Liver (tissue), 3 donors: Measurements from ENCODE around the gene NET1.

Experiments used
- EGR1 ChIP-seq, 2 donors: IDR thresholded peaks; 2 replicates each; pipeline ENCODE4 v1.6.1; 2016 to 2018; ENCODE audit warnings: antibody characterized with exemption in 2 of 2, low read depth in 2 of 2
- GABPA ChIP-seq, 2 donors: IDR thresholded peaks in 1 of 2; conservative IDR thresholded peaks in 1 of 2; 2 replicates each; pipeline ENCODE4 v1.6.1; 2016; ENCODE audit warnings: antibody characterized with exemption in 2 of 2, mild to moderate bottlenecking in 1 of 2, moderate library complexity in 1 of 2
- JUND ChIP-seq, 2 donors: IDR thresholded peaks; 2 replicates each; pipeline ENCODE4 v1.6.1; 2016; ENCODE audit warnings: antibody characterized with exemption in 2 of 2
- NR2F2 ChIP-seq: IDR thresholded peaks from 2 replicates; pipeline ENCODE4 v1.6.1; 2016; ENCODE audit warnings: antibody characterized with exemption
- RAD21 ChIP-seq, 2 donors: IDR thresholded peaks; 2 replicates each; pipeline ENCODE4 v1.6.1; 2016; ENCODE audit warnings: antibody characterized with exemption in 2 of 2, mild to moderate bottlenecking in 2 of 2
- YY1 ChIP-seq: IDR thresholded peaks from 2 replicates; pipeline ENCODE4 v1.6.1; 2016; ENCODE audit warnings: antibody characterized with exemption, mild to moderate bottlenecking
- TF ChIP-seq, protein P1 (sequence below): fragments of 150-350 bp; IDR thresholded peaks from 2 replicates; pipeline ENCODE4 v1.5.1; 2017; ENCODE audit warnings: improper control_type of control experiment, low read depth, low read length; ENCODE audit not compliant: missing input control
- TF ChIP-seq, protein P2 (sequence below): IDR thresholded peaks from 2 replicates; pipeline ENCODE4 v1.6.1; 2016; ENCODE audit warnings: antibody characterized with exemption
- TF ChIP-seq, protein P3 (sequence below): IDR thresholded peaks from 2 replicates; pipeline ENCODE4 v1.6.1; 2016; ENCODE audit warnings: antibody characterized with exemption
- donor health status: healthy.
- donor health status: healthy.

DNA sequence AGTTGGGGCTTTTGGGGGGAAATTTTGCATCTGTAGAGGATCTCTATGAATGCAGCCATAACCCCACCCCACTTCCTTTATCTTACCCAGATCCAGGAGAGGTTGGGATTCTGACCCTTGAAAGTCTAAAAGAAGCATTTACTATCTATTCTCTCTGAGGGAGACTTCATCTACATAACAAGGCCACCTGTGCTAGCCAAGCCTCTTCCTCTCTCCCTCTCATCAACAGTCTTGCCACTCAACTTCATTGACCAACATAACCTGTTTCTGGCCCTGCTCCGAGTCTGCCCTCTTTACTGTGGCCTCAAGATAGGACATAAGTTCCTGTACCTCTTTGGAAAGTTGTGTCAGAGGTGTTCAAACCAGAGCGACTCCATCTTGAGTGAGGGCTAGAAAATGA is 27.1 kb upstream of the NET1 start:
- TF ChIP-seq RAD21 (IDR thresholded peaks at IDR 0.05) (no peak), JUND (IDR thresholded peaks at IDR 0.05) (no peak), GABPA (IDR thresholded peaks at IDR 0.05 in 1 of 2, conservative IDR thresholded peaks at IDR 0.05 in 1 of 2) (no peak), NR2F2 (no peak), EGR1 (IDR thresholded peaks at IDR 0.05; ENCODE audit: low read depth in 2 of 2) (no peak), YY1 (no peak)
- TF ChIP-seq, protein P1, sequence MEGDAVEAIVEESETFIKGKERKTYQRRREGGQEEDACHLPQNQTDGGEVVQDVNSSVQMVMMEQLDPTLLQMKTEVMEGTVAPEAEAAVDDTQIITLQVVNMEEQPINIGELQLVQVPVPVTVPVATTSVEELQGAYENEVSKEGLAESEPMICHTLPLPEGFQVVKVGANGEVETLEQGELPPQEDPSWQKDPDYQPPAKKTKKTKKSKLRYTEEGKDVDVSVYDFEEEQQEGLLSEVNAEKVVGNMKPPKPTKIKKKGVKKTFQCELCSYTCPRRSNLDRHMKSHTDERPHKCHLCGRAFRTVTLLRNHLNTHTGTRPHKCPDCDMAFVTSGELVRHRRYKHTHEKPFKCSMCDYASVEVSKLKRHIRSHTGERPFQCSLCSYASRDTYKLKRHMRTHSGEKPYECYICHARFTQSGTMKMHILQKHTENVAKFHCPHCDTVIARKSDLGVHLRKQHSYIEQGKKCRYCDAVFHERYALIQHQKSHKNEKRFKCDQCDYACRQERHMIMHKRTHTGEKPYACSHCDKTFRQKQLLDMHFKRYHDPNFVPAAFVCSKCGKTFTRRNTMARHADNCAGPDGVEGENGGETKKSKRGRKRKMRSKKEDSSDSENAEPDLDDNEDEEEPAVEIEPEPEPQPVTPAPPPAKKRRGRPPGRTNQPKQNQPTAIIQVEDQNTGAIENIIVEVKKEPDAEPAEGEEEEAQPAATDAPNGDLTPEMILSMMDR, result no peak
- TF ChIP-seq, protein P2, sequence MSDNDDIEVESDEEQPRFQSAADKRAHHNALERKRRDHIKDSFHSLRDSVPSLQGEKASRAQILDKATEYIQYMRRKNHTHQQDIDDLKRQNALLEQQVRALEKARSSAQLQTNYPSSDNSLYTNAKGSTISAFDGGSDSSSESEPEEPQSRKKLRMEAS, result no peak
- TF ChIP-seq, protein P3, sequence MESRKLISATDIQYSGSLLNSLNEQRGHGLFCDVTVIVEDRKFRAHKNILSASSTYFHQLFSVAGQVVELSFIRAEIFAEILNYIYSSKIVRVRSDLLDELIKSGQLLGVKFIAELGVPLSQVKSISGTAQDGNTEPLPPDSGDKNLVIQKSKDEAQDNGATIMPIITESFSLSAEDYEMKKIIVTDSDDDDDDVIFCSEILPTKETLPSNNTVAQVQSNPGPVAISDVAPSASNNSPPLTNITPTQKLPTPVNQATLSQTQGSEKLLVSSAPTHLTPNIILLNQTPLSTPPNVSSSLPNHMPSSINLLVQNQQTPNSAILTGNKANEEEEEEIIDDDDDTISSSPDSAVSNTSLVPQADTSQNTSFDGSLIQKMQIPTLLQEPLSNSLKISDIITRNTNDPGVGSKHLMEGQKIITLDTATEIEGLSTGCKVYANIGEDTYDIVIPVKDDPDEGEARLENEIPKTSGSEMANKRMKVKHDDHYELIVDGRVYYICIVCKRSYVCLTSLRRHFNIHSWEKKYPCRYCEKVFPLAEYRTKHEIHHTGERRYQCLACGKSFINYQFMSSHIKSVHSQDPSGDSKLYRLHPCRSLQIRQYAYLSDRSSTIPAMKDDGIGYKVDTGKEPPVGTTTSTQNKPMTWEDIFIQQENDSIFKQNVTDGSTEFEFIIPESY, result no peak
